GM10266 (cell line): ENCODE results near the gene TRDMT1.

Source experiments
- DNase-seq: peaks from one replicate; pipeline ENCODE4 v3.0.0; 2012; ENCODE audit errors: extremely low spot score
- CTCF ChIP-seq: IDR thresholded peaks from 2 replicates; pipeline ENCODE4 v1.5.1; 2012; ENCODE audit warnings: mild to moderate bottlenecking, low read depth; ENCODE audit not compliant: control insufficient read depth, insufficient read depth; ENCODE audit errors: missing control alignments

The TRDMT1 gene

GRCh38 chr10:17101257-17101909, 100.1 kb downstream of the TRDMT1 start:
- no peak for DNase-seq
- TF ChIP-seq CTCF = no peak

- no peak for TF ChIP-seq CTCF
- no peak for DNase-seq
Measured at GRCh38 chr10:17100586-17100985, 100.9 kb downstream of the TRDMT1 start.

DNA sequence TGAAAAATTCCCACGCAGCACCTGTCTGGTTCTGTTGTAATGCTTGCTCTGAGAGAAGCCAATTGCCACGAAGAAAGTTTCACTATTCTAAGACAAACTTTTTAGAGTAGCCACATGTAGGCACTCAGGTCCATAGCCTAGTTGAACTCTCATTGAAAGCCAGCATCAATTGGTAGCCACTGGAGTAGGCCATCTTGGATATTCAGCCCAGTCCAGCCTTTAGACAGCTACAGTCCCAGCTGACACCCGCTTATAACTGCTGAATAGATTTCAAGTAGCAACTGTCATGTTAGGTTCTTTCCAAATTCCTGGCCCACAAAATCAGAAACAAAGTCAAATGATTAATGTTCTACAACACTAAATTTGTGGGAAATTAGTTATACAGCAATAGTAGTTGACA, 103.5 kb downstream of the TRDMT1 start:
- TF ChIP-seq CTCF = no peak
- no peak for DNase-seq
